Esophagus mucosa (tissue), 1 donor: ENCODE results near the gene ACTN2. TPM values are rescaled to one million over a fixed set of nuclear protein-coding genes. Genes with fewer than 3 reads are reported as not detected.

Experiments
- ATAC-seq: fragments of 200-7000 bp; cut with Tn5 transposase; one replicate; pipeline ENCODE4 v1.9.1; 2020
- total RNA-seq: library from RNA; stranded (reverse); gene quantifications from one replicate; pipeline ENCODE4 v1.2.4, GENCODE V29; 2023
- donor health status: DM: yes; HTN: yes; CAD: no.

ACTN2 gene
- total RNA-seq, 1 donor from 2014 or later: 0.24 TPM

GRCh38 chr1:236692128-236692527, 5.8 kb downstream of the ACTN2 start:
- ATAC-seq: no peak

GRCh38 chr1:236692742-236693141, 6.4 kb downstream of the ACTN2 start:
- ATAC-seq: no peak

GRCh38 chr1:236699366-236699765, 13.1 kb downstream of the ACTN2 start:
- no peak for ATAC-seq

- ATAC-seq: no peak
These were observed 14.6 kb downstream of the ACTN2 start for GRCh38 chr1:236700903-236701302.

- no peak for ATAC-seq
These were observed 15.5 kb downstream of the ACTN2 start for GRCh38 chr1:236701782-236702181.

GRCh38 chr1:236702791-236703394, 16.6 kb downstream of the ACTN2 start:
- ATAC-seq: no peak

GRCh38 chr1:236705771-236706170, 19.5 kb downstream of the ACTN2 start:
- ATAC-seq: no peak

- no peak for ATAC-seq
These were observed 19.9 kb downstream of the ACTN2 start for GRCh38 chr1:236706183-236706582.

- ATAC-seq: no peak
These were observed 24.1 kb downstream of the ACTN2 start for GRCh38 chr1:236710328-236710892.

- ATAC-seq: no peak
These were observed 29.9 kb downstream of the ACTN2 start for GRCh38 chr1:236716160-236716559.

- no peak for ATAC-seq
These were observed 31.5 kb downstream of the ACTN2 start for GRCh38 chr1:236717811-236718210.

GRCh38 chr1:236718328-236718727, 32.0 kb downstream of the ACTN2 start:
- no peak for ATAC-seq

GRCh38 chr1:236720206-236720605, 33.9 kb downstream of the ACTN2 start:
- no peak for ATAC-seq

- ATAC-seq: no peak
These were observed 34.3 kb downstream of the ACTN2 start for GRCh38 chr1:236720611-236721010.

GRCh38 chr1:236724049-236724448, 37.8 kb downstream of the ACTN2 start:
- no peak for ATAC-seq

- no peak for ATAC-seq
These were observed 38.2 kb downstream of the ACTN2 start for GRCh38 chr1:236724506-236724905.

- ATAC-seq: no peak
These were observed 39.4 kb downstream of the ACTN2 start for GRCh38 chr1:236725668-236726067.

GRCh38 chr1:236727521-236727920, 41.2 kb downstream of the ACTN2 start:
- no peak for ATAC-seq

- no peak for ATAC-seq
These were observed 42.5 kb downstream of the ACTN2 start for GRCh38 chr1:236728752-236729151.

GRCh38 chr1:236733653-236734052, 47.4 kb downstream of the ACTN2 start:
- no peak for ATAC-seq

GRCh38 chr1:236734141-236734765, 48.0 kb downstream of the ACTN2 start:
- ATAC-seq: no peak

GRCh38 chr1:236736761-236737160, 50.5 kb downstream of the ACTN2 start:
- peak; percentile 28 for ATAC-seq

- ATAC-seq: no peak
These were observed 55.5 kb downstream of the ACTN2 start for GRCh38 chr1:236741753-236742152.

GRCh38 chr1:236742421-236743160, 56.3 kb downstream of the ACTN2 start:
- no peak for ATAC-seq
